Amniotic stem cell (primary cell): ENCODE results near the gene F2RL3.

Source experiments
- DNase-seq: peaks from one replicate; lab custom pipeline; 2025; lab: John Stamatoyannopoulos, UW

The F2RL3 gene

DNA sequence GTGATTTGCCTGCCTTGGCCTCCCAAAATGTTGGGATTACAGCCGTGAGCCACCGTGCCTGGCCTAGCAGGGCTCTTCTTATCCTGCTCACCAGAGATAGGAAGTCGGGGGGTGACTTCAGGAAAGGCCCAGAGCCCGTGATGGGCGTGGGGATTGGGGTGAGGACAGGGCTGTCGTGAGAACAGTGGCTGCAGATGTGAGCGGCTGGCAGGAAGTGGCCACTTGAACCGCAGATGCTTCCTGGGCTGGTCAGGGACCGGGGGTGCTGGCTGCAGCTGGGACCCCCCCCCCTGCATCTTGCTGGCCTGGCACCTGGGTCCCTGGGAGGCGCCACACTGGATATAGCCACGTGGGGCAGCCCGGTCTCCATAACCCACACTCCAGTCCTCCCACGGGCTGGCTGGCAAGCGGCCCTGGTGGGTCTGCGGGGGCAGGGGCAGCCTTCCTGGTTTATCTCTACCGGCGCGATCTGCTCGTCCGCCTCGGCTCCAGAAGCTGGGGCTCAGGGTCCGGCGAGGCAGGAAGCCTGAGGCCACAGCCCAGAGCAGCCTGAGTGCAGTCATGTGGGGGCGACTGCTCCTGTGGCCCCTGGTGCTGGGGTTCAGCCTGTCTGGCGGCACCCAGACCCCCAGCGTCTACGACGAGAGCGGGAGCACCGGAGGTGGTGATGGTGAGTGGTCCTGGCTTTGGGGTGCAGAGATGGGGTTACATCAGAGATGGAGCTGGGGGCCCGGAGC, at the start of gene F2RL3:
Gene F2RL3, plus strand, starts transcription at position 371 of the 737 bp plus-strand sequence. Its CDS starts 191 bp downstream, at position 562.
- DNase-seq, result no peak

DNA sequence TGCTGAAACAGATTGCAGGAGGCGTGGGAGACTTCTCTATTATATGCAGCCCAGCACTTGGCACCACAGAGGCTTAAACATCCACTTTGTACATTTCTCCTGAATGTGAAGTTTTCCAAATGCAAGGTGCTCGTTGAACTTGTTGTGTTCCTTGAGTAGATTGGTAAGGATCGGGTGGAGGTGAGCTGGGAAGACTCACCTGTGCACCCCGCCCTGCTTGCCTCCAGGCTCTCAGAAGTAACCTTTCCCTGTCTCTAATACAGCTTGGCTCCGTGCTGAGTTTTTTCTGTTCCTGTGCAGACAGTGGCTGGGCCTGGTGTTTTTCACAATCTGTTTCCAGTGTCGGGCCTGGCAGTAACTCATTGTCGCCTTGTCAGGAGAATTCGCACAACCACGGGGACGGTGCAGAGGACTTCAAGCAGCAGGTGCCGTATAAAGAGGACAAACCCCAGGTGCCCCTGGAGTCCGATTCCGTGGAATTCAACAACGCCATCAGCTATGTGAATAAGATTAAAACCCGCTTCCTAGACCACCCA, 47.3 kb upstream of the F2RL3 start:
- DNase-seq, result no peak

DNA sequence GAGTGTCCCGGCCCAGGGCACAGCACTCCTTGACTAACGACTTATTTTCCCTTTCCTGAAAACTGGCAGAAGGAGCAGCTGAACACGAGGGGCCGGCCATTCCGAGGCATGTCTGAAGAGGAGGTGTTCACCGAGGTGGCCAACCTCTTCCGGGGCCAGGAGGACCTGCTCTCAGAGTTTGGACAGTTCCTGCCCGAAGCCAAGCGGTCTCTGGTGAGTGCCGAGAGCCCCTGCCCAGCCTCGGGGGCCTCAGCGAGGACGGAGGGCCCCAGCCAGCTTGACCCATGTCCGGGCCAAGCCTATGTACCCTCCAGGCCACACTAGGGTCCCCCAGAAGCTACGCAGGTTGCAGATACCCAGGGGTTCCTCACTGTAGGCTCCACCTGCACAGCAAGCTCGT, 41.9 kb upstream of the F2RL3 start:
- DNase-seq, result no peak

GRCh38 chr19:16847430-16847829, 41.4 kb upstream of the F2RL3 start:
- no peak for DNase-seq

- no peak for DNase-seq
Measured at GRCh38 chr19:16849168-16849567, 39.6 kb upstream of the F2RL3 start.

- DNase-seq, result no peak
Measured at GRCh38 chr19:16850133-16850532, 38.7 kb upstream of the F2RL3 start.

DNA sequence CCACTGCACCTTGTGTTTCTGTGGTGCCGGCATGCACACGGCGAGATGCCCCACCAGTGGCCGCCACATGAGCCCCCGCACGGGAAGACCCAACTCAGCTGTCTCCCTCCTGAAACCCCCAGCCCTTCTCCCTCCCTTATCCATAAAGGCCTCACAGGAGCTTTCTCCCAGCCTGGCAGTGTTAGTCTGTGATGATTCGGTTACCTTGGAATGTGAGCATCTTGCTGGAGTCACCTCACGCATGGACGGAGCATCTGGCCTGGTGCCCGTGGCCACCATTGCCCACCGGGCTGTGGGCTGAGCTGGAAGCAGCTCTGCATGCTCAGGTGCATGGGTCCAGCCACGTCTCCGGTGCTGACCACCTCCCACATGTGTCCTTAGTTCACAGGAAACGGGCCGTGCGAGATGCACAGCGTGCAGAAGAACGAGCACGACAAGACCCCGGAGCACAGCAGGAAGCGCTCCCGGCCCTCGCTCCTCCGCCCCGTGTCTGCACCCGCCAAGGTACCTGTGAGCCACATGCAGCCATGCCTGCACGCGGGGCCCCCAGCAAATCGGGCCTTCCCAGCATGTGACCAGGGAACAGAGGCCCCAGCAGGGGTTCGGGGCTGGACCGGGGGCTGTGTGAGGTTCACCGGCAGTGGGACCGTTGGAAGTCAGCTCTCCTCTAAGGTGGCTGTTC, 37.6 kb upstream of the F2RL3 start:
- DNase-seq, result no peak

GRCh38 chr19:16853066-16853465, 35.7 kb upstream of the F2RL3 start:
- DNase-seq, result no peak

GRCh38 chr19:16856091-16856490, 32.7 kb upstream of the F2RL3 start:
- DNase-seq, result no peak

DNA sequence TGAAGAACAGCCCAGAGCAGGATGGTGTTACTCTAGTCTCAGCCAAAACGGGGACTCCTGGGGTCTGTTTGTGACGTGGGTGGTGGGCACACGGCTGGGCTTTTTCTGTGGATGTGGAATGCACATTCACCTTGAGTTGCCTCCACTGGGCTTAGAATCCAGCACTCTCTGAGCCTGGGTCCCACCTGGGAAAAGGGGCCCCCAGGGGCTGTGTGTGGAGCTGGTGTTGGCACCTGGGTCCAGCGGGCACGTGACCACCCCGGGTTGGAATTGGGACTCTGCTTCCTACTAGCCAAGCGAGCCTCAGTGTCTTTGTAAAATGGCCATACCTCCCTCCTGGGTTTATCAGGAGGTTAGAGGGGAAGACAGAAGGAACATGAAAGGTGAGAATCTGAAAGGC, 29.2 kb upstream of the F2RL3 start:
- no peak for DNase-seq

DNA sequence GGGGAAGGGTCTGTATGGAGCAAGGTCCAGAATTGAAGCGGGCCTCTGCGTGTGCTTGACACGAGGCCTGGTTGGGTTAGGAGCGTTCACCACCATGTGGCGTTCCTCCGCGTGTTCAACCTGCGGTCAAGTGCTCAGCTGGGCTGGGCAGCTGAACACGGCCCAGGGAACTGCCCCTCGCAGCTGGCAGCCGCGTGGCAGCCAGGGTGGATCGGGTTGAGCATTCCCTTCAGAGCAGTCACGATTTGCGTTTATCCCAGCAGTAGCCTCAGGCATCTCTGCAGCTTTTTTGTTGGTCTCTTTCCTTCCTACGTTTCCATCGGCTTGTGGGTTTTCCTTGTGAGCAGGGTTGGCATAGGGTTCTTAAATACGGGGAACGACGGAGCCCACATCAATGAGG, 28.7 kb upstream of the F2RL3 start:
- no peak for DNase-seq

GRCh38 chr19:16861011-16861410, 27.8 kb upstream of the F2RL3 start:
- no peak for DNase-seq

DNA sequence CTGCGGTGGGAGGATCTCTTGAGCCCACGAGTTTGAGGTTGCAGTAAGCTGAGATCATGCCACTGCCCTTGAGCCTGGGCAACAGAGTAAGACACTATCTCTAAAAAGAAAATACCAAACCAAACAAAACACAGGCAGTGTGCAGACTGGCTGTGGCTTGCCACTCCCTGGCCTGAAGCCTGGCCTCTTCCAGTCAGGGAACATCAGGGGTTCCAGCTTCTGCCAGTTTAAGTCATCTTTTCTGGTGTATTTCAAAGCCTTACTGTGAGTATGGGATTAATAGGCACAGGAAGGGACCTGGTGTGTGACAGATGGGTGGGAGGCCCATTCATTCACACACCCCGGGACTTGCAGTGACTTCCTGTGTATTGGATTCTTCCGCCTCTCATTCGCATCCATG, 27.0 kb upstream of the F2RL3 start:
- no peak for DNase-seq

GRCh38 chr19:16862826-16863415, 25.9 kb upstream of the F2RL3 start:
- DNase-seq, result no peak

DNA sequence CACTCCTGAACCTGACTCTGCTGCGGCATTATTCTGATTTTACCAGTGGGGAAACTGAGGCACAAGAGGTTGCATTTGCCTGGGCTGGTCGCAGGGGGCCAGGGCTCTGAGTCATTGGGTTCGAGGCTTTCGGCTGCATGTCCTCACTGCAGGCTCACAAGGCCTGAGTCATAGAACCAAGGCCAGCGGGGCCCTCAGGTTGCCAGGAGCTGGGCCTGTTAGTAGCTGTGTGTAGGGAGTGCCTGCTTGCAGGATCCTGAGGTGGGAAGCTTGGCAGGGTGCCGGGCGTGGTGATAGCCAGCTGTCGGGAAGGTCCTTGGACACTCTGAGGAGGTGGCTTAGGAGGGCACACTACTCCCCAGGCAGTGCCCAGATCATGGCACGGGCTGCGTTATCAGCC, 21.6 kb upstream of the F2RL3 start:
- no peak for DNase-seq

DNA sequence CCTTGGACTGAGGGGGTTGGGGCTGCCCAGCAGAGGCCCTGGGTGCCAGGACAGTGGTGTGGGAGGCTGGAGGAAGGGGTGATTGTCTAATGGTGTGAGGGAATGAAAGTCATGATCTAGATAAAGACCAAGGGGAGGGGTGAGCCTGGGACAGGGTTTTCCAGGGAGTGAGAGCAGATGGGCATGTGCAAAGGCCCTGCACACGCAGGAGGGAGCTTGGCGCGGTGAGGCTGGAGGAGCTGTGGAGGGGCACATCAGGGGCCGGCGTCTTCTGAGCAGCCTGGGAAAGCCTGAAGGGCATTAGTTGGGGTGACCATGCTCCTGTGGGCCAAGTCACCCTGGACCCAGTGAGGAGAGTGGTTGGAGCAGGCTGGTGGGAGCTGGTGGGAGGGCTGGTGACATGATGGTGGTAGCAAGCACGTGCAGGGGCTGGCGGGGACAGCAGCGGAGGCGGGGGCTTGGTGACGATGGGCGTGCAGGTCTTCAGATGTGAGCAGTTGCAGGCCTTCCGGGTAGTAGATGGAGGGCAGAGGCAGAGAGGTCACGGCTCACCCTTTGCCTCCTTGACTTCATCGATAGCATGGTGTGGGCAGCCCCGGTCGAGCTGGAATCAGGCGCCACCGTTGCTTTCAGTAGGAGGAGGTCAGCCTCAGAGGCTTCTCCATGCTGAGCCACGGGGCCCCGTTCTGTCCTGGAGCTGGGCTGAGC, 20.2 kb upstream of the F2RL3 start:
- DNase-seq, result no peak

GRCh38 chr19:16869331-16869972, 19.3 kb upstream of the F2RL3 start:
- no peak for DNase-seq

- no peak for DNase-seq
Measured at GRCh38 chr19:16871871-16872270, 16.9 kb upstream of the F2RL3 start.

DNA sequence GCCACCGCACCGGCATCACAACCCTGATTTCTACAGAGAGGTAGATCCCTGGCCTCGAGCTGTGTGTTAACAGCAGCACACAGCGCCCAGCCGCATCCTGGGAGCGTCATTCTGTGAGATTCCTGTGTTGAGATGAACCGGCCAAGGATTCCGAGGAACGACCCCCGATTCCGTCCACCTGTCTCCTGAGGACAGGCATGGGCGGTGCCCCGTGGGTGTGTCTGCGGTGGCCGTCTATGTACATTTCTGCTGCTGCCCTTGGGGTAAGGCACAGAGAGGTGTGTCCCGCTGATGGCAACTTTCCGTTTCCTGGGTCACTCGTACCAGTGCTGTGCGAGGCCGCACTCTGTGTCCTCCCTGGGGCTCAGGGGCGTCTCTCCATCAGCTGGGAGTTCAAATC, 16.1 kb upstream of the F2RL3 start:
- no peak for DNase-seq

GRCh38 chr19:16873594-16873993, 15.2 kb upstream of the F2RL3 start:
- no peak for DNase-seq

DNA sequence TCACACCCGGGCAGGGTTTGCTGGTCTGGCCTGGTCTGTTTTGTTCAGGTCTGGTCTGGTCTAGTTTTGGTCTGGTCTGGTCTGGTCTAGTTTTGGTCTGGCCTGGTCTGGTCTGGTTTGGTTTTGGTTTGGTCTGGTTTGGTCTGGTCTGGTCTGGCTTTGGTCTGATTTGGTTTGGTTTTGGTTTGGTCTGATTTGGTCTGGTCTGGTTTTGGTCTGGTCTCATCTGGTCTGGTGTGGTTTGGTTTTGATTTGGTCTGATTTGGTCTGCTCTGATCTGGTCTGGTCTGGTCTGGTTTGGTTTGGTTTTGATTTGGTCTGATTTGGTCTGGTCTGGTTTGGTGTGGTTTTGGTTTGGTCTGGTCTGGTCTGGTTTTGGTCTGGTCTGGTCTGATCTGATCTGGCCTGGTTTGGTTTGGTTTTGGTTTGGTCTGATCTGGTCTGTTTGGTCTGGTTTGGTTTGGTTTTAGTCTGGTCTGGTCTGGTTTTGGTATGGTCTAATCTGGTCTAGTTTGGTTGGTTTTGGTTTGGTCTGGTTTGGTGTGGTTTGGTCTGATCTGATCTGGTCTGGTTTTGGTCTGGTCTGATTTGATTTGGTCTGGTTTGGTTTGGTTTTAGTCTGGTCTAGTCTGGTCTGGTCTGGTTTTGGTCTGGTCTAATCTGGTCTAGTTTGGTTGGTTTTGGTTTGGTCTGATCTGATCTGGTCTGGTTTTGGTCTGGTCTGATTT, 14.4 kb upstream of the F2RL3 start:
- DNase-seq, result no peak
